DOHH2 (cell line): ENCODE data around the gene CLIC1.

Experiments used
- H3F3A ChIP-seq: fragments of 200-600 bp; sonication (generic), shearing (Covaris generic); 2 replicates; pipeline ENCODE4 v1.6.0; 2016; ENCODE audit warnings: antibody characterized with exemption, mild to moderate bottlenecking; ENCODE audit not compliant: control insufficient read depth, insufficient read depth
- H3K27ac ChIP-seq: fragments of 200-600 bp; sonication (generic); 2 replicates; pipeline ENCODE4 v1.5.1; 2014; ENCODE audit warnings: low read depth, mild to moderate bottlenecking, low read length, moderate library complexity
- H3K27me3 ChIP-seq: fragments of 200-600 bp; sonication (generic); 2 replicates; pipeline ENCODE4 v1.6.1; 2014; ENCODE audit warnings: mild to moderate bottlenecking, low read length, mixed read lengths; ENCODE audit not compliant: control insufficient read depth
- H3K36me3 ChIP-seq: fragments of 200-600 bp; sonication (generic); 2 replicates; pipeline ENCODE4 v1.6.1; 2014; ENCODE audit warnings: mild to moderate bottlenecking, low read length, moderate library complexity, mixed read lengths; ENCODE audit not compliant: control insufficient read depth
- H3K4me1 ChIP-seq: fragments of 200-600 bp; sonication (generic); 2 replicates; pipeline ENCODE4 v1.6.1; 2014; ENCODE audit warnings: mild to moderate bottlenecking, low read length, mixed read lengths; ENCODE audit not compliant: control insufficient read depth
- H3K4me2 ChIP-seq: fragments of 200-600 bp; sonication (generic); 2 replicates; pipeline ENCODE4 v1.6.0; 2014; ENCODE audit warnings: mild to moderate bottlenecking, low read length, moderate library complexity
- H3K4me3 ChIP-seq: fragments of 200-600 bp; sonication (generic); 2 replicates; pipeline ENCODE4 v1.5.1; 2014; ENCODE audit warnings: mild to moderate bottlenecking, low read length, mixed read lengths
- H3K79me2 ChIP-seq: fragments of 200-600 bp; sonication (generic); 2 replicates; pipeline ENCODE4 v1.6.1; 2014; ENCODE audit warnings: mild to moderate bottlenecking, low read length, mixed read lengths; ENCODE audit not compliant: control insufficient read depth
- H3K9me2 ChIP-seq: fragments of 200-600 bp; sonication (generic); replicated peaks from 2 replicates; pipeline ENCODE4 v1.6.1; 2014; ENCODE audit warnings: mild to moderate bottlenecking, low read length, mixed read lengths; ENCODE audit not compliant: control insufficient read depth
- H3K9me3 ChIP-seq: fragments of 200-600 bp; sonication (generic); 2 replicates; pipeline ENCODE4 v1.6.1; 2014; ENCODE audit warnings: antibody characterized with exemption, low read length, mixed read lengths; ENCODE audit not compliant: control insufficient read depth, insufficient read depth
- H4K20me1 ChIP-seq: fragments of 200-600 bp; sonication (generic); 2 replicates; pipeline ENCODE4 v1.6.0; 2014; ENCODE audit warnings: low read depth, mild to moderate bottlenecking, antibody characterized with exemption, low read length, moderate library complexity; ENCODE audit not compliant: control insufficient read depth, insufficient read depth
- EZH2phosphoT487 ChIP-seq: fragments of 200-600 bp; sonication (generic); IDR thresholded peaks from 2 replicates; pipeline ENCODE4 v1.6.1; 2017; ENCODE audit warnings: borderline replicate concordance, mild to moderate bottlenecking, antibody characterized with exemption, low read length, moderate library complexity, mixed read lengths
- TF ChIP-seq, protein P1 (sequence below): fragments of 200-600 bp; sonication (generic); IDR thresholded peaks from one replicate; pipeline ENCODE4 v1.5.1; 2014; ENCODE audit warnings: antibody characterized with exemption, mild to moderate bottlenecking, low read depth, low read length; ENCODE audit not compliant: poor library complexity, severe bottlenecking

Gene CLIC1

DNA sequence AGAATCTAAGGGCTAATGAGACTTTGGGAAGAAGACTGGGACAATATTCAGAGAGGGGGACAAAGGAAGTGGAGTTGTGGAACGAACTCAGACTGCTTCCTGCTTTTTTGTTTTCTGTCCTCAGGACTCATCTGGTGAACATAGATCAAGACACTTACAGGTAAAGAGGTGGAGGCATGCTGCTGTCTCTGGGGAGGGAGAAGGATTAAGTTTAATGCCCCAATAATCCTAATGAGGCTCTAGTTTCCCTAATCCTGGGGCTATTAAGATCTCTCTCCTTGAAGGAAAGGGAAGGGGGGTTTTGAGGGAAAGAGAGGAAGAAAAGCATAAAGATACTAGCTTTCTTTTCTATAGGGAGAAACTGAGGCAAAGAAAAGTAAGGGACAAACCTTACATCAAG, 8.1 kb upstream of the CLIC1 start:
- Histone ChIP-seq H4K20me1 (no peaks in the 10 kb centered on the region), H3K9me3 (no peaks in the 10 kb centered on the region), H3K4me3 (no peak overlapping the region), H3K4me1 (peaks cover 30% of the 10 kb centered on the region), H3F3A (0 out of 2 replicates have a peak, but pooled peaks cover 5% of the 10 kb centered on the region), H3K4me2 (no peak overlapping the region), H3K27ac (no peak overlapping the region), H3K36me3 (peaks cover 66% of the 10 kb centered on the region), H3K79me2 (peaks cover 26% of the 10 kb centered on the region), H3K27me3 (no peaks in the 10 kb centered on the region), H3K9me2 (no peaks in the 10 kb centered on the region)
- no peak for TF ChIP-seq EZH2phosphoT487
- TF ChIP-seq, protein P1, sequence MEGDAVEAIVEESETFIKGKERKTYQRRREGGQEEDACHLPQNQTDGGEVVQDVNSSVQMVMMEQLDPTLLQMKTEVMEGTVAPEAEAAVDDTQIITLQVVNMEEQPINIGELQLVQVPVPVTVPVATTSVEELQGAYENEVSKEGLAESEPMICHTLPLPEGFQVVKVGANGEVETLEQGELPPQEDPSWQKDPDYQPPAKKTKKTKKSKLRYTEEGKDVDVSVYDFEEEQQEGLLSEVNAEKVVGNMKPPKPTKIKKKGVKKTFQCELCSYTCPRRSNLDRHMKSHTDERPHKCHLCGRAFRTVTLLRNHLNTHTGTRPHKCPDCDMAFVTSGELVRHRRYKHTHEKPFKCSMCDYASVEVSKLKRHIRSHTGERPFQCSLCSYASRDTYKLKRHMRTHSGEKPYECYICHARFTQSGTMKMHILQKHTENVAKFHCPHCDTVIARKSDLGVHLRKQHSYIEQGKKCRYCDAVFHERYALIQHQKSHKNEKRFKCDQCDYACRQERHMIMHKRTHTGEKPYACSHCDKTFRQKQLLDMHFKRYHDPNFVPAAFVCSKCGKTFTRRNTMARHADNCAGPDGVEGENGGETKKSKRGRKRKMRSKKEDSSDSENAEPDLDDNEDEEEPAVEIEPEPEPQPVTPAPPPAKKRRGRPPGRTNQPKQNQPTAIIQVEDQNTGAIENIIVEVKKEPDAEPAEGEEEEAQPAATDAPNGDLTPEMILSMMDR: no peak

DNA sequence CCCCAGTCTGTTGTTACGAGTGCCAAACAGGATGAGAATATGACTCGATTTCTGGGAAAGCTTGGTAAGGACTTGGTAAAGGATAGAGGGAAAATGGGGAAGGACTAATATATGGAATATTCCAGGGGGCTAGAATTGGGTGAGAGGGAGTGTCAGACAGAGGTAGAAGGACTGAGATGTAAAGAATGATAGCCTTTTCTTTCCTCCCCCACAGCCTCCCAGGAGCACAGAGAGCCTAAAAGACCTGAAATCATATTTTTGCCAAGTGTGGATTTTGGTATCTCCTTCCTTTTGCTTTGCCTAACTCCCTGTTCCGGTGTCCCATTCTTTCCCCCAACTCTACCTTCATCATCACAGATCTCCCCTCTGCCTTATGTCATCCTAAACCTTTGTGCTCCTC, 6.6 kb upstream of the CLIC1 start:
- no peaks in the 10 kb centered on the region for H3K9me3 ChIP-seq
- no peaks in the 10 kb centered on the region for H4K20me1 ChIP-seq
- H3K4me1 ChIP-seq: peaks cover 45% of the 10 kb centered on the region
- no peaks in the 10 kb centered on the region for H3K27me3 ChIP-seq
- peaks cover 16% of the 10 kb centered on the region for H3F3A ChIP-seq
- H3K4me3 ChIP-seq: no peak overlapping the region
- peaks cover 26% of the 10 kb centered on the region for H3K79me2 ChIP-seq
- TF ChIP-seq, protein P1: no peak
- no peak for TF ChIP-seq EZH2phosphoT487
- H3K9me2 ChIP-seq: no peaks in the 10 kb centered on the region
- no peak overlapping the region for H3K27ac ChIP-seq
- H3K36me3 ChIP-seq: peaks cover 63% of the 10 kb centered on the region
- H3K4me2 ChIP-seq: no peak overlapping the region

DNA sequence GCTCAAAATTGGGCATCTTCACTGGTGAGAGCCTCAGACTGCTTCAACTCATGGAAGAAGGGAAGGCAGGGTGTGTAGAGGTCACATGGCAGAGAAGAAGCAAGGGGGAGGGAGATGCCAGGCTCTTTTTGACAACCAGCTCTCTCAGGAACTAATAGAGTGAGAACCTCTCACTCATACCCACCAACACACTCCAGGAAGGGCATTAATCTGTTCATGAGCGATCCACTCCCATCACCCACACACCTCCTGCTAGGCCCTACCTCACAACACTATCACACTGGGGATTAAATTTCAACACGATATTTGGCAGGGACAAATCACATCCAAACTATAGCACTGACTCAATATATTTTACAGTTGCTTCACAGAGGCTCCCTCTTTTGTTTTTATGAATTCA, 5.5 kb upstream of the CLIC1 start:
- H3K36me3 ChIP-seq: peaks cover 52% of the 10 kb centered on the region
- no peak overlapping the region for H3K27ac ChIP-seq
- H3K4me3 ChIP-seq: no peak overlapping the region
- H3K4me2 ChIP-seq: peak overlapping the region; percentile 93
- peaks cover 25% of the 10 kb centered on the region for H3F3A ChIP-seq
- peaks cover 28% of the 10 kb centered on the region for H3K79me2 ChIP-seq
- no peaks in the 10 kb centered on the region for H3K27me3 ChIP-seq
- H3K9me3 ChIP-seq: no peaks in the 10 kb centered on the region
- H3K9me2 ChIP-seq: no peaks in the 10 kb centered on the region
- H3K4me1 ChIP-seq: peaks cover 56% of the 10 kb centered on the region
- H4K20me1 ChIP-seq: no peaks in the 10 kb centered on the region
- TF ChIP-seq, protein P1: no peak
- no peak for TF ChIP-seq EZH2phosphoT487
